ENCODE data around the gene CDH23.

- no peak for TF ChIP-seq EZH2 (optimal IDR thresholded peaks at IDR 0.05; ENCODE audit: low read depth, low read length)
- TF ChIP-seq, protein P1, sequence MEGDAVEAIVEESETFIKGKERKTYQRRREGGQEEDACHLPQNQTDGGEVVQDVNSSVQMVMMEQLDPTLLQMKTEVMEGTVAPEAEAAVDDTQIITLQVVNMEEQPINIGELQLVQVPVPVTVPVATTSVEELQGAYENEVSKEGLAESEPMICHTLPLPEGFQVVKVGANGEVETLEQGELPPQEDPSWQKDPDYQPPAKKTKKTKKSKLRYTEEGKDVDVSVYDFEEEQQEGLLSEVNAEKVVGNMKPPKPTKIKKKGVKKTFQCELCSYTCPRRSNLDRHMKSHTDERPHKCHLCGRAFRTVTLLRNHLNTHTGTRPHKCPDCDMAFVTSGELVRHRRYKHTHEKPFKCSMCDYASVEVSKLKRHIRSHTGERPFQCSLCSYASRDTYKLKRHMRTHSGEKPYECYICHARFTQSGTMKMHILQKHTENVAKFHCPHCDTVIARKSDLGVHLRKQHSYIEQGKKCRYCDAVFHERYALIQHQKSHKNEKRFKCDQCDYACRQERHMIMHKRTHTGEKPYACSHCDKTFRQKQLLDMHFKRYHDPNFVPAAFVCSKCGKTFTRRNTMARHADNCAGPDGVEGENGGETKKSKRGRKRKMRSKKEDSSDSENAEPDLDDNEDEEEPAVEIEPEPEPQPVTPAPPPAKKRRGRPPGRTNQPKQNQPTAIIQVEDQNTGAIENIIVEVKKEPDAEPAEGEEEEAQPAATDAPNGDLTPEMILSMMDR (IDR thresholded peaks at IDR 0.05; ENCODE audit: low read length) = no peak
Measured at GRCh38 chr10:71611131-71611530, 214.4 kb downstream of the CDH23 start.

All from MM.1S (cell line).